GM19395 (cell line): Measurements from ENCODE around the gene PCSK5.
"Not testable (repeated sequence)": the region's sequence is repeated elsewhere in the genome, so short reads cannot be mapped to it uniquely, and the experiment has no call there.

Source experiments
- ATAC-seq: cut with Tn5 transposase; IDR thresholded peaks from one replicate; pipeline ENCODE4 v1.9.1; 2021; ENCODE audit warnings: mild to moderate bottlenecking, moderate library complexity; ENCODE audit not compliant: unreplicated experiment

The PCSK5 gene

DNA sequence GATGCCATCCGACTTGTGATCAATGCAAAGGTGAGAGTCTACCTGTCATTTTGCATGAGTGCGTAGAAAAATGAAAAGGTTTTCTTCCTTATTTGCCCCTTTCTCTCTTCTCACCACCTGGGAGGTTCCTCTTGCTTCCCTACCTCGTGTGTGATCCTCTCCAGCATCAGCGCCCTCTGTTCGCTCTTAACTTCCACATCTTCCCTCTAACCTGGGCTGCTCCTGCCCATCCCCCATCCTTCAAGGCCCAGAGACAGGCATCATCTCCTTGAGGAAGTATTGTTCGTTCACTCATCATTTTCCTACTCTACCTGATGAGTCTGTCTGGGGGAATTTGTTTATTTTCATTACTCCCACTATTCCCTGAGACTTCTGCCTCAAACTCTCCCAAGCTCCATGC lies 447.9 kb downstream of the PCSK5 start:
- ATAC-seq: no peak

DNA sequence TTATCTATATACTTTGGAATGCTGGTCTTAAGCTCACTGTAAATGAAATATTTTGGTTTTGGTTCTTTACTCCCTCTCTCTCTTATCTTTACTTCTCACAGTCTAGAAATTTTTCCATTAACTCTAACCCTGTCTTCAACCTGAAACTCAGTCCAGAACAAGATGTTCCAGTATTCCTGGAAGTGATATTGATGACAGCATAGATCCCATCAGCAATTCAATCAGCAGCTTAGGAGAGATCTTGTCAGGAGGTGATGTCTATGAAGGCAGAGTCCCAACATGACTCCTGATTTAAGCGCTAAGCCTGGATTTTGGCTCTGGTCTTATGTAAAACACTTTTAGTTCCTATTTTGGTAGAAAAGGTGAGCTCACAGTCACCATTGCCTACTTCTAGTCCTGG lies 451.1 kb downstream of the PCSK5 start:
- ATAC-seq: no peak

DNA sequence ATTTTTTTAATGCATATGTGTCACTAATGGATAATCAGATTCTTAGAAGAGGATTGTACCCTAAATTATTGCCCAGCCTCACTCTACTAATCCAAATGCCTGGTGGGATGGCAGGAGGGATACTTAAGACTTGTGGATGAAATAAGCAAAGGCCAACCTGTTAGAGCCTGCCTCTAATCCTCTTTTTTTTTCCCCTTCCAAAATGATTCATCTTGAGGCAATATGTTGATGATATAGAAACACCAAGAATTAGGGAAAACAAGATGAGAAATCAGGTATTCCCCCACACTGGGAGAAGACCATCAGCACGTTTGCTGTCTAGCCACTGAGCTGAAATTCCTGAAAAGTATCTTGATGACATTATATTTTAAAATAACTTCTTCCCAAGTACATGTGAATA lies 451.7 kb downstream of the PCSK5 start:
- no peak for ATAC-seq

DNA sequence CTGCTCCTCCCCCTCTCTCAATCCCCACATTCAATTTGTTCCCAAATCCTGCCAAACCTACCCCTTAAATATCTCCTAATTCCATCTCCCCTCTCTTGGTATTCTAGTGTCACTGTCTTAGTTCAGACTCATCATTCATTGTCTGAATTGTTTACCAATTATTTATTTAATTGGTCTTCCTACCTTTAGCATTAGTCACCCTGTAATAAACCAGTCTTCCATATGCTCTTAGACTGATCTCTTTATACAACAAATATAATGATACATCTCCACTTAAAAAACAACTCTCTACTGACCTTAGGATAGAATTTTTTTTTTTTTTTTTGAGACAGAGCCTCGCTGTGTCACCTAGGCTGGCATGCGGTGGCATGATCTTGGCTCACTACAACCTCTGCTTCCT lies 452.4 kb downstream of the PCSK5 start:
- no peak for ATAC-seq

DNA sequence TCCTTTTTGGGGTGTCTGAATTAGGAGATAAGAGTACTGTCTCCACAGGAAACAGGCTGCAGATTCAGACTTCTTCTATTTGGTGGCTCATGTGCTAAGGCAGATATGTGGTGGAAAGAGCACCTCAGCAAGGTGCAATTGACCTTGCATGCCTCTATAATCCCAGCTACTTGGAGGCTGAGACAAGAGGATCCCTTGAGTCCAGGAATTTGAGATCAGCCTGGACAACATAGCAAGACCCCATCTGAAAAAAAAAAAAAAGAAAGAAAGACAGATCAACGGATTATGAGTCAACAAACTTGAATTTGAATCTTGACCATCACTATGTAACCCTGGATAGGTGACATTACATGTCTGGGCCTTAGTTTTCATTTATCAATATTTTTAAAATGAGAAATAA lies 459.4 kb downstream of the PCSK5 start:
- no peak for ATAC-seq

DNA sequence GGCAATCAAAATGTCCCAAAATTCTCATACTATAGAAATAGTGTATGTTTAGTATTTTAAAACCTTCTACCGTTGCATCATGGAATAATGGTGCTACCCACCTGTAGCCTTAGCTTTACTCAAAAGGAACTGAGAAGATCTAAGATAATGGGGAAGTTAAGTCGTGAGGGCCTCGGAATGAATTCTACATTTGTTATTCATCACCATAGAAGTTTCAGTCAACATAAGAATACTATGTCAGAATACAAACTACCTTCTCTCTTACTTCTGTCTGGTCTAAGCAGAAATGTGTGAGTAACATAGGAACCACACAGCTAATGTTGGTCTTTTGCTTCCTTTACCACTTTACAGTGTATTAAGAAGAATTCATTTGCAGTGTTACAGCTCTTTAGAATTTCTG lies 460.5 kb downstream of the PCSK5 start:
- ATAC-seq: no peak

DNA sequence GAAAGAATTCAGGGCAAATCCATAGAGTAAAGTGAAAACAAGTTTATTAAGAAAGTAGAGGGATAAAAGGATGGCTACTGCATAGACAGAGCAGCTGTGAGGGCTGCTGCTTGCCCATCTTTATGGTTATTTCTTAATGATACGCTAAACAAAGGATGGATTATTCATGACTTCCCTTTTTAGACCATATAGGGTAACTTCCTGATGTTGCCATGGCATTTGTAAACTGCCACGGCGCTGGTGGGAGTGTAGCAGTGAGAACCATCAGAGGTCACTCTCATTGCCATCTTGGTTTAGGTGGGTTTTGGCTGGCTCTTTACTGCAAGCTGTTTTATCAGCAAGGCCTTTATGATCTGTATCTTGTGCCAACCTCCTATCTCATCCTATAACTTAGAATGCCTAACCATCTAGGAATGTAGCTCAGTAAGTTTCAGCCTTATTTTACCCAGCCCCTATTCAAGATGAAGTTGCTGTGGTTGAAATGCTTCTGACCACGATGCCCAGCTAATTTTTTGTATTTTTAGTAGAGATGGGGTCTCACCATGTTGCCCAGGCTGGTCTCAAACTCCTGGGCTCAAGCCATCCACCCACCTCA lies 461.6 kb downstream of the PCSK5 start:
- ATAC-seq: no peak

DNA sequence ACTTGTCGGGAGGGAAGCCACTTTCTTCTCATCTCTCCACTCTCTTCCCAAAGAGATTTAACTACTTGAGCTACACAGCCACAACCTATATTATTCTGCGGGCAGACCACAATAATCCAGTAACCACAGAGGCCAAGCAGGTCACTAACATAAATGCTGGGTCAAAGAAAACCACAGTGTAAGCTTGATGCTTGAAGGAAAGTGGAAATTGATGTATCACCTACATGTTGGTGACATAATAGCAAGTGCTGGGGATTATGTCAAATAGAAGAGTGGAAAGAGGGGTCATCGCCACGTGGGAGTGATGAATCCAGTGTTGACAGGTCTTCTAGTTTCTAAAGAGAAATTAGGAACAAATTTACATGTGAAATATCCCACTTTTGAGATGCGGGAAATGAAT lies 462.8 kb downstream of the PCSK5 start:
- no peak for ATAC-seq

DNA sequence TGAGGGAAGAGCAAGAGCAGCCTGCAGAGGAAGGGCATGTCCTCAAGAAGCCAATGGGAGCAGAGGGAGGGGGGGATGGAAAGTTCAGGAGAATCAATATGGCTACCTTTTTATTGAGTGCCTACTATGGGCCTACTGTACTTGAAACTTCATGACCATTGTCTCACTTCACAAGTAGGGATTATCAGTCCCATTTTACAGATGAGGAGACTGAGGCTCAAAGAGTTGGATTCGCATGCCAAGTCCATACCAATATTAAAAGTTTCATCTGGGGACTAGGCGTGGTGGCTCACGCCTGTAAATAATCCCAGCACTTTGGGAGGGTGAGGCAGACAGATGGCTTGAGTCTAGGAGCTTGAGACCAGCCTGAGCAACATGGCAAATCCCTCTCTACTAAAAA lies 463.7 kb downstream of the PCSK5 start:
- no peak for ATAC-seq

DNA sequence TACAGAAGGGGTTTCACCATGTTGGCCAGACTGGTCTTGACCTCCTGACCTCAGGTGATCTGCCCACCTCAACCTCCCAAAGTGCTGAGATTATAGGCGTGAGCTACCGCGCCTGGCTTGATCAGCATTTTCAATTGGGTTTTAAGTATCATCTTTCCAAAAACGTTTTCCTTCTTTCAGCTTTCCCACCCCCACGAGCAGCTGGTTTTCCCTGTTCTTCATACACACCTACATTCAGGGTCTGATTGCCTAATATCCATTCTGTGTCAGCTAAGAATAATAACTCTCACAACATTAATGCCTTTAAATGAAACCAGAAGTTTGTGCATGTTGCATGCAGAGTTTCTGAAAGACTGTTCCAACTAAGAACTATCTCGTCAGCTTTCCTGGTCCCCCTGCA lies 465.4 kb downstream of the PCSK5 start:
- no peak for ATAC-seq

DNA sequence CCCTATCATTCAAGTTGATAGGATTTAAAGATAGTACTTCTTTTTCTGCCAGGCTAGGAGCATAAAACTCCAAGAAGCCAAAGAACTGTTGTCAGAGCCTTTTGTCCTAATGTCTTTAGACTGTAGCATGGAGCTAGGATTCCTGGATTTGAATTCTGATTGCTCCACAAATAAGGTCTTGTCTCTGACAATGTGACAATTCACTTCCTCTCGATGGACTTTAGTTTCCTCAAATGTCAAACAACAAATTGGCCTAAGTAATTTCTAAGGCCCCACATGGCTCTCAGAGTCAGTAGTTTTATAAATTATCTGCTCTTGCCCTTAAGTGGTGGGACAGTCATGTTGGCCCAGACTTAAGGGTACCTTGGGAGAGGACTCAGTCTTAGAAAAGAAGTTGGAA lies 467.1 kb downstream of the PCSK5 start:
- no peak for ATAC-seq

DNA sequence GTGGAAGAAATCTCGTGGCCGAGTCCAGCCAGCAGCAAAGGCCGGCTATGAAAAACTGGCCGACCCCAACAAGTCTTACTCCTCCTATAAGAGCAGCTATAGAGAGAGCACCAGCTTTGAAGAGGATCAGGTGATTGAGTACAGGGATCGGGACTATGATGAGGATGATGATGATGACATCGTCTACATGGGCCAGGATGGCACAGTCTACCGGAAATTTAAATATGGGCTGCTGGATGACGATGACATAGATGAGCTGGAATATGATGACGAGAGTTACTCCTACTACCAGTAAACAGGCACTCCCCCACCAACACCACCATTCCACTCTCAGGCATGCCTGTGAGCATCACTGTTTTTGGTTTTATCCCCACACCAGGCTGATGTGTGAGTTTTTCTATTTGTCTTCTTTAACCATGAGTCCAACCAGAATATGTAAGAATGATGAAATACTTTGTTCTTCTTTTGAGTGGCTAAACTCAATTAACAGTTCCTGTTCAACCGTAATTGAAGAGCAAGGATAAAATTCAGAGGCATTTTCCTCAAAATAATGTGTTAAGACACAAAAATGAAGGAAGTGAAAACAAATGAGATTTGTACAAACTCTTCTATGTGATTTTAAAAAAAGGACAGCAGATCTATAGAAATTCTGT lies 468.3 kb downstream of the PCSK5 start:
- no peak for ATAC-seq

DNA sequence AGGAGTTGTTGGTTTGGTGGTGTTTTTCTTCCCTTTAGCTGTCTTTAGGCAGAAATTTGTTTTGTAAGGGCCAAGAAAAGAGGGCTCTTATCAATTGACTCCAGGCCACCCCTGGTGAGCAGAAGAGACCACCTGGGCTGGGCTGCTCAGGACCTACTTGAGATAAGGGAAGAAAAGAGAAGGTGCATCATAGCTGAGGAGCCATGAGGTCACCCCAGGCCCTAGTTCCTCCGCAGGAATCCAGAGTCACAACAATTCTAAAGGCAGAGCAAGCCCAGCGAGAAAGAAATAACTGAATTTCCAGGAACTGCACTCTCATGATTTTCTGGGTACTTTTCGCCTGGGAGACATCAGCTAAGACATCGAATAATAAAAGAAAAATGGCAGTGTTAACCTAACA lies 468.9 kb downstream of the PCSK5 start:
- ATAC-seq: no peak

DNA sequence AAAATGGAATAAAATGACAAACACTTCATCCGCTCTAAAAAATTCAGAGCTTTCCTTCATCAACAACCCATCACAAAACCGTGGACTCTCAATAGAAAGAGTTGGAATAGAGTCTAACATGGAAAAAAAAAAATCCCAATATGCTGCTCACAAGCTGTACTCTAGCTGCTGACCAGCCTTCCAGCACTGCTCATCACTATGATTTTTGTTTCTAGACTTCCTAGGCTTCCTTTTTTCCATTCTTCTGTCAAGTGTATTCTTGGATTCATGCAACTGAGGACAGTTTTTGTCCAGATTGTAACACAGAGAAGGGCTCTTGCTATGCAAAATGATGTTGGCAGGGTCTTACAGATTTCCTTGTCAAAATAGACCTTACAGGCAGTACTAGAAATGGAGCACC lies 469.3 kb downstream of the PCSK5 start:
- no peak for ATAC-seq

DNA sequence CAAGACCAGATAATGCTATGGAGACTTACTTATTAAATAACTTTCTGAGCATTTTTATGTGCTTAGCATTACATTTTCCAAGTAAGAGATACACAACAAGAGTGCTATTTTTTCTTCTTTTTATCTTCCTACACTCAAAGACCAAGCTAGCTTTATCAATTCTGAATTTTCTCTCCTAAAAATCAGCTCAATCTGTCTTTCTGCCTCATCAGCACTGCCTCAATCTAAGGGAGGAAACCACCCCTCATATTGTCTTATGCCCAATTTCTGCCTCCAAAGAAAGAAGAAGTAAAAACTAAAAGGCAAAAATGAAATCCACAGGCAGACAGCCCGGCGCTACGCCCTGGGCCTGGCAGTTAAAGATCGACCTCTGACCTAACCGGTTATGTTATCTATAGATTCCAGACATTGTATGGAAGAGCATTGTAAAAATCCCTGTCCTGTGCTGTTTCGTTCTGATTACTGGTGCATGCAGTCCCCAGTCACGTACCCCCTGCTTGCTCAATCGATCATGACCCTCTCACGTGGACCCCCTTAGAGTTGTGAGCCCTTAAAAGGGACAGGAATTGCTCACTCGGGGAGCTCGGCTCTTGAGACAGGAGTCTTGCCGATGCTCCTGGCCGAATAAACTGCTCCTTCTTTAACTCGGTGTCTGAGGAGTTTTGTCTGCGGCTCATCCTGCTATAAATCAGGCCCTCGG lies 472.0 kb downstream of the PCSK5 start:
- not testable (repeated sequence) for ATAC-seq

DNA sequence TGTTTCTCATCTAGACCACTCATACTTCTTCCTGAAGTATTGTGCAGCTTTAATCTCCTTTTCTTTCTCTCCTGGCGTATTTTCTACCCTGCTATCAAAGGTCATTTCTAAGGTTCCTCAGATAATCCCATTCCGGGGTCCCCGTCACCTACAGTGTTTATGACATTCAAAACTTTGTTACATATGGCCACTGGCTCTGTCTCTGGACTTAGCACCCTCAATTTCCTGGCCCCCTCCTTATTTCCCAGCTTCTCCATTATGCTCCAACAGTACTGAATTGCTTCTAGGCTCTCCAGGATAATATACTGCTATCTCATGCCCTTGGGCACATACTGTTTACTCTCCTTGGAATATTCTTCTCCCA lies 472.5 kb downstream of the PCSK5 start:
- ATAC-seq: no peak

DNA sequence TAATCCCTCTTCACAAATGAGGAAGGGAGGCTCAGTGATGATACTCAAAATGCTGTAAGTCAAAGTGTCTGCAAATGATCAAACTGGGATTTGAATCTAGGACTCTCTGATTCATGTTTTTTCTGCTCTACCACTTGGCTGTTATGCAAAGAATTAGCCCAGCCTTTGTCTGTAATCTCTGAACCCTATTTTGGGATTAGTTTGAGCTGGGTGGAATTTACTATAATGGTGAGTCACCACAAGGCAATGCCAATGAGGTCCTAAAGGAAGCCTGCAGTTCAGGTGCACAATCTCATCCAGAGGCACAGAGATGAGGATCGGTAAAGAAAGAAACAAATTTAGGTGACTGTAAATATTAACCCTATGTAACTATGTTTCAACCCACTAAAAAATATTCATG lies 474.6 kb downstream of the PCSK5 start:
- no peak for ATAC-seq

DNA sequence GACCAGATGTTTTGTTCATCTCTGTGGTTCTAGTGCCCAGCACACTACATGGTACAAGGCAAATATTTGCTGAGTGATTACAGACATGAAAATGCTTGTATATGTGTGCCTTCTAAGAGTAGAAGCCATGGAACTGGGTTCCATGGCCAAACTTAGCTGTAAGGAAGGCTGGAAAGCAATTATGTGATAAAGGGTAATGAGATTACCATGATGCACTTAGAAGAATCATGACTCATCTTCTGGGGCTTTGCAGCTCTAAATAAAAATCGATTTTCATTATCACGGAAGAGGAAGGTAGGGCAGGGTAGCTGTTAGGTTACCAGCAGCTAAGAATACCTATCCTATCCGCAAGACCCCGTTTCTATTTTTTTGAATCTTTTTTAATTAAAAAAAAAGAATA lies 475.8 kb downstream of the PCSK5 start:
- ATAC-seq: no peak

DNA sequence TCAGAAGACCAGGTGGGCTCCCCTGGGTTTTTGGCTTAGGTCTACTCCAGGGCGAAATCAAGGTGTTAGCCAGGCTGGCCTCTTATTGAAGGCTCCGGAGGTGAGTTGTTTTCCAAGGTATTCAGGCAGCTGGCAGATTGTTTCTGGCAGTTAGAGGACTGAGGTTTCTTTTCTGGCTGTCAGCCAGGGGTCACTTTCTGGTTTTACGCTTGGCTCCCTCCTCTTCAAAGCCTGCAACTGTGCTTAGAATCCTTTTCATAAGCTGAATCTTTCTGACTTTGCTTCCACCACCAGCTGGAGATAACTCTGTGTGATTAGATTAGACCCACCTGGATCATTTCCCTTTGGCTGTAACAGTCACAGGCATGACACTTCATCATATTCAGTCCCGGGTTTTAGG lies 479.1 kb downstream of the PCSK5 start:
- peak; percentile 68 for ATAC-seq

DNA sequence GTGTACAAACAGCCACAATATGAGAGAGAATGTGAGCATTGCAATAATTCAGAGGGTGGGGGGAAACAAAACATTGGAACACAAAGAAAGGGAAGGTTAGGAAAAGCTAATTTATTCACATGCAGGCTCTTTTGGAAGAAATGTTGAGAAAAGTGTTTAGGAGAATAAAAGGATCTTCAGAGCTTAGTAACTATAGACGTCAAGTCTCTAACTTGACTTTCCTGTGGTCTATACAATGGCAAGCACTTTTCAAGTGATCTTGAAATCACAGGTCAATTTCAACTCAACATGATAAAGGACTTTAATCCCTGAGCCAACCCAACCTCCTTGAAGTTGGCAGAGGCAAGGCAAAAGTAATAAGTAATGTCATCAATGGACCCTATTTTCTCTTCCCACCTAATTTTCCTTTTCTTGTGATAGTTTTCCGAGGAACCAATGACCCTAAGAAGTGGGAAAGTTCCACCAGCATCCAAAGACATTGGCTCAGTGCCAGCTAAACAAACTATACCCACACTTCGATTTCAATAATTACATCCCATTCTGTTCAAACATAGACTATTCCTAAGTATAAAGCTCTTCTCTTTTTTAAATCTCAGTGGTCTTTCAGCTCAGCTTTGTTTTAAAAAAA lies 480.0 kb downstream of the PCSK5 start:
- ATAC-seq: no peak

DNA sequence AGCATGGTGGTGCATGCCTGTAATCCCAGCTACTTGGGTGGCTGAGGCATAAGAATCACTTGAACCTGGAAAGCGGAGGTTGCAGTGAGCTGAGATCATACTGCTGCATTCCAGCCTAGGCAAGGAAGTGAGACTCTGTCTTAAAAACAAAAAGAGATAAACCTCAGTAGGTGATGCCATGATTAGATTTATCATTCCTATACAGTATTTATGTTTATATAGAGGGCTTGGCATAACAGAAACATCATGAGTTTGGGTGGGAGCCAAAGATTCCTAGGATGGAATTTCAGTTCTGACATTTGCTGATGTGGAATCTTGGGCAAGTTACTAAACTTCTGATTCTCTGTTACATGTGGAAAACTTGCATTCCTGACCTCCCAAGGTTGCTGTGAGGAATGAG lies 481.4 kb downstream of the PCSK5 start:
- no peak for ATAC-seq

DNA sequence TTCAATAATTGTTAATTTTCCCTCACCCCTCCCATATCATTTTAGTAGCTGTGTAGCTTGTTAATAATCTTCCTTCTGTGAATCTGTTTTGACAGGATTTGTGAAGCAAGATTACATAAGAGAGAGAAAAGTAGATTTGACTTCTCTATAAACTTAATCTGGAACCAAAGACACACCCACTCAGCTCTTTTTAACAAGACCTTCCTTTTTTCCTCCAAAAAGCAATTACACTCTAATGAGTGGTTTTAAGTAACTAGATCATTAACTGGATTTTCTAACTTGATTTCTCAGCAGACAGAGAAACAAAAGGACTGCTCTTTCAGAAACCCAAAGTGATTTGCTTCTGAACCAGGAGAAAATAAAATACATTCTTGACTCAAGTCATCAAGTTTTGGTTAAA lies 481.9 kb downstream of the PCSK5 start:
- no peak for ATAC-seq
